ENCODE results near the gene PWWP3B. TPM values are rescaled to one million over a fixed set of nuclear protein-coding genes. Genes with fewer than 3 reads are reported as not detected.
A peak's percentile ranks its signal among the peaks of the same experiment; 100 is the strongest.

Gene PWWP3B
- total RNA-seq (2022) (0.10 and 0.26 TPM in 2 replicates), Bru-seq, nascent RNA (percentile 22 among the genes with signal in this experiment), BruChase-seq, experiment 1, labeled RNA remaining after a 6-hour chase (percentile 15 among the genes with signal in this experiment), BruChase-seq, experiment 2, labeled RNA remaining after a 2-hour chase (percentile 15 among the genes with signal in this experiment)
- long read RNA-seq, full-length matches to known transcripts, result 1 of 1 reads
- long read RNA-seq, partial matches to known transcripts, result 0 of 1 reads
- long read RNA-seq, other reads (novel, unspliced or antisense), result 0 of 1 reads

- ChIA-PET CTCF (interaction anchor here (0.6 to 1.8 kb wide), 5 partner anchors 225 to 697 kb away, joined by 3 to 5 read pairs (median 3); no protein-coding TSS in a partner anchor), POLR2A (interaction anchor here (0.8 kb wide), 1 partner anchor 240 kb away, joined by 3 read pairs; no protein-coding TSS in a partner anchor)
- Mint-ChIP-seq H3K27me3 (ENCODE audit: insufficient read depth, unreplicated experiment) (peaks cover 29% of the 10 kb centered on the region), H3K27ac (ENCODE audit: low read depth, unreplicated experiment) (peak within 1 kb of the TSS; percentile 10), H3K9me3 (ENCODE audit: unreplicated experiment) (no peaks in the 10 kb centered on the region), H3K36me3 (ENCODE audit: insufficient read depth, unreplicated experiment) (no peaks in the 10 kb centered on the region), H3K4me3 (ENCODE audit: unreplicated experiment) (peak within 1 kb of the TSS; percentile 68), H3K4me1 (ENCODE audit: insufficient read depth, unreplicated experiment) (peaks cover 6% of the 10 kb centered on the region)
- intact Hi-C loops (cut with micrococcal nuclease), result no loop called here
- peak; percentile 76 for DNase-seq (ENCODE audit: unreplicated experiment)
- BruUV-seq (replicated peaks), result no TSS peak
- no peak for TF ChIP-seq CTCF (IDR thresholded peaks at IDR 0.05; ENCODE audit: unreplicated experiment)
Observed at GRCh38 chrX:106168107-106168506, at the start of gene PWWP3B. Gene PWWP3B (plus strand): TSS chrX:106168305. CDS start chrX:106205433, 37,128 bp downstream.

GRCh38 chrX:106139048-106139447, 29.1 kb upstream of the PWWP3B start:
- Mint-ChIP-seq H3K9me3 (ENCODE audit: unreplicated experiment) (no peaks in the 10 kb centered on the region), H3K4me3 (ENCODE audit: unreplicated experiment) (no peak overlapping the region), H3K27me3 (ENCODE audit: insufficient read depth, unreplicated experiment) (peaks cover 62% of the 10 kb centered on the region), H3K4me1 (ENCODE audit: insufficient read depth, unreplicated experiment) (no peaks in the 10 kb centered on the region), H3K36me3 (ENCODE audit: insufficient read depth, unreplicated experiment) (no peaks in the 10 kb centered on the region), H3K27ac (ENCODE audit: low read depth, unreplicated experiment) (no peak overlapping the region)
- BruUV-seq (replicated peaks), result no TSS peak
- TF ChIP-seq CTCF (IDR thresholded peaks at IDR 0.05; ENCODE audit: unreplicated experiment), result no peak
- ChIA-PET CTCF (no interaction called here), POLR2A (no interaction called here)
- intact Hi-C loops (cut with micrococcal nuclease), result no loop called here
- no peak for DNase-seq (ENCODE audit: unreplicated experiment)

- Mint-ChIP-seq H3K36me3 (ENCODE audit: insufficient read depth, unreplicated experiment) (no peaks in the 10 kb centered on the region), H3K27ac (ENCODE audit: low read depth, unreplicated experiment) (no peak overlapping the region), H3K4me1 (ENCODE audit: insufficient read depth, unreplicated experiment) (no peaks in the 10 kb centered on the region), H3K9me3 (ENCODE audit: unreplicated experiment) (peaks cover 7% of the 10 kb centered on the region), H3K27me3 (ENCODE audit: insufficient read depth, unreplicated experiment) (peaks cover 41% of the 10 kb centered on the region), H3K4me3 (ENCODE audit: unreplicated experiment) (no peak overlapping the region)
- peak; percentile 16 for DNase-seq (ENCODE audit: unreplicated experiment)
- CTCF ChIA-PET, result interaction anchor here (0.5 kb wide), 1 partner anchor 485 kb away, joined by 4 read pairs; no protein-coding TSS in a partner anchor
- intact Hi-C loops (cut with micrococcal nuclease), result no loop called here
- BruUV-seq (replicated peaks), result no TSS peak
- POLR2A ChIA-PET, result no interaction called here
- TF ChIP-seq CTCF (IDR thresholded peaks at IDR 0.05; ENCODE audit: unreplicated experiment), result no peak
Observed at GRCh38 chrX:106144755-106145639, 23.1 kb upstream of the PWWP3B start.

GRCh38 chrX:106150701-106151100, 17.4 kb upstream of the PWWP3B start:
- BruUV-seq (replicated peaks), result no TSS peak
- no peak overlapping the region for H3K4me3 Mint-ChIP-seq (ENCODE audit: unreplicated experiment)
- H3K27me3 Mint-ChIP-seq (ENCODE audit: insufficient read depth, unreplicated experiment), result peaks cover 60% of the 10 kb centered on the region
- H3K4me1 Mint-ChIP-seq (ENCODE audit: insufficient read depth, unreplicated experiment), result no peaks in the 10 kb centered on the region
- ChIA-PET POLR2A (no interaction called here), CTCF (interaction anchor here (0.6 kb wide), 1 partner anchor 107 kb away, joined by 3 read pairs; no protein-coding TSS in a partner anchor)
- intact Hi-C loops (cut with micrococcal nuclease), result no loop called here
- H3K9me3 Mint-ChIP-seq (ENCODE audit: unreplicated experiment), result no peaks in the 10 kb centered on the region
- no peak for TF ChIP-seq CTCF (IDR thresholded peaks at IDR 0.05; ENCODE audit: unreplicated experiment)
- H3K27ac Mint-ChIP-seq (ENCODE audit: low read depth, unreplicated experiment), result no peak overlapping the region
- H3K36me3 Mint-ChIP-seq (ENCODE audit: insufficient read depth, unreplicated experiment), result no peaks in the 10 kb centered on the region
- DNase-seq (ENCODE audit: unreplicated experiment), result no peak

Data from MCF 10A (cell line).